Ovary (tissue), 9 donors: Measurements from ENCODE around the gene B4GALNT2. TPM values are rescaled to one million over a fixed set of nuclear protein-coding genes. Genes with fewer than 3 reads are reported as not detected.

Experiments used
- DNase-seq, 5 donors: peaks; one replicate each; pipeline ENCODE4 v3.0.0-alpha.2; 2019 to 2020
- H3K27ac ChIP-seq, 2 donors: fragments of 200-600 bp; one replicate each; pipeline versions ENCODE4 v1.5.1 to v1.8.0; 2019 to 2022
- H3K27me3 ChIP-seq: fragments of 200-600 bp; one replicate; pipeline ENCODE4 v1.8.0; 2022
- H3K36me3 ChIP-seq: fragments of 200-600 bp; sonication (generic); one replicate; pipeline ENCODE4 v1.5.1; 2019
- H3K4me1 ChIP-seq: one replicate; pipeline ENCODE4 v1.8.1; 2013; ENCODE audit warnings: mild to moderate bottlenecking, moderate library complexity; ENCODE audit not compliant: insufficient read depth
- H3K4me3 ChIP-seq: fragments of 200-600 bp; sonication (generic); one replicate; pipeline ENCODE4 v1.5.1; 2017
- H3K9me3 ChIP-seq, 2 donors: fragments of 200-600 bp in 1 of 2; sonication (generic) in 1 of 2; one replicate each; pipeline versions ENCODE4 v1.5.1 to v1.8.1; 2013 to 2019; ENCODE audit warnings: mild to moderate bottlenecking in 1 of 2, moderate library complexity in 1 of 2
- CTCF ChIP-seq, 3 donors: fragments of 450-650 bp in 2 of 3; fragments of 200-600 bp in 1 of 3; IDR thresholded peaks; one replicate each; pipeline versions ENCODE4 v1.5.1 to v1.8.0; 2016 to 2022; ENCODE audit warnings: antibody characterized with exemption in 3 of 3, mild to moderate bottlenecking in 1 of 3
- EP300 ChIP-seq: sonication (generic); formaldehyde crosslinking; IDR thresholded peaks from one replicate; pipeline ENCODE4 v1.6.1; 2017; ENCODE audit warnings: antibody characterized with exemption
- POLR2A ChIP-seq: fragments of 450-650 bp; IDR thresholded peaks from one replicate; pipeline ENCODE4 v1.6.1; 2017; ENCODE audit warnings: antibody characterized with exemption, mild to moderate bottlenecking, moderate library complexity
- WGBS, 3 donors: extraction: QIAGEN DNeasy Blood & Tissue Kit in 1 of 3; methylation state at CpG; one replicate each; pipeline versions ENCODE4 v1.1.5 to v1.1.7; 2013 to 2017; 5-methylcytosine and 5-hydroxymethylcytosine counted together
- intact Hi-C, 4 donors: fragments of 100-400 bp; cut with DNase I; formaldehyde crosslinking; loops; one replicate each; pipeline versions ENCODE4 v1.11.0 to v1.15.1; 2022 to 2023
- polyA plus RNA-seq, 2 donors: library from polyadenylated mRNA; stranded (reverse); fragments of 200-250 nt in 1 of 2; fragments of 350-450 nt in 1 of 2; fragmentation: Illumina TruSeq in 1 of 2; extraction: RNeasy Lipid Tissue Mini Kit (QIAGEN cat#74804) in 1 of 2; gene quantifications; one replicate each; pipeline ENCODE4 v1.2.3, GENCODE V29; 2013 to 2014
- total RNA-seq, 7 donors: library from RNA; depleted of rRNA in 2 of 7; stranded (reverse); fragments of >200 nt in 2 of 7; fragmentation: NEBNext Ultra II Directional in 3 of 7; extraction: Animal tissue kit (Norgen Biotek cat#: 25700) in 3 of 7; gene quantifications; one replicate each; pipeline versions ENCODE4 v1.1.0 to v1.2.4, GENCODE V29; 2016 to 2023
- donor health status: DM: no; HTN: no; CAD: no; lungs with moderate emphysema.
- donor health status: DM: no; HTN: no; CAD: no.
- donor health status: Bipolar disorder and iron deficiency.
- donor health status: DM: yes; HTN: yes; CAD: no.
- donor health status: DM: no; HTN: no; CAD: no.
- donor health status: DM: yes; HTN: yes; CAD: no.

The B4GALNT2 gene
- total and polyA plus RNA-seq, 9 donors, result under 0.01 to 0.03 (median 0.03) TPM; not detected in 5

GRCh38 chr17:49203796-49204195 is 71.2 kb downstream of the B4GALNT2 start:
- TF ChIP-seq EP300 (no peak), CTCF (IDR thresholded peaks at IDR 0.05) (no peak)
- 66 to 82% (median 79%) methylated on average over 2 of the region's 2 CpGs for WGBS, 3 donors
- H3K27me3 ChIP-seq, result no peaks in the 10 kb centered on the region
- no peak for DNase-seq
- no peaks in the 10 kb centered on the region for H3K4me1 ChIP-seq
- no peaks in the 10 kb centered on the region for H3K36me3 ChIP-seq
- intact Hi-C loops, result no loop called here
- no peaks in the 10 kb centered on the region for H3K9me3 ChIP-seq
- no peak overlapping the region for H3K4me3 ChIP-seq
- no peak overlapping the region for H3K27ac ChIP-seq

GRCh38 chr17:49204516-49204915 is 71.9 kb downstream of the B4GALNT2 start:
- no peak for DNase-seq
- H3K36me3 ChIP-seq, result no peaks in the 10 kb centered on the region
- no peaks in the 10 kb centered on the region for H3K9me3 ChIP-seq
- TF ChIP-seq CTCF (IDR thresholded peaks at IDR 0.05) (no peak), EP300 (no peak), POLR2A (no peak)
- 87 to 97% (median 88%) methylated on average over 2 of the region's 2 CpGs for WGBS, 3 donors
- no peak overlapping the region for H3K4me3 ChIP-seq
- no peaks in the 10 kb centered on the region for H3K27me3 ChIP-seq
- intact Hi-C loops, result no loop called here
- H3K4me1 ChIP-seq, result peaks cover under 1% of the 10 kb centered on the region
- no peak overlapping the region for H3K27ac ChIP-seq

- Histone ChIP-seq H3K27ac (no peak overlapping the region), H3K36me3 (no peaks in the 10 kb centered on the region), H3K4me3 (no peak overlapping the region), H3K9me3 (no peaks in the 10 kb centered on the region), H3K4me1 (peaks cover 5% of the 10 kb centered on the region), H3K27me3 (no peaks in the 10 kb centered on the region)
- intact Hi-C loops, result no loop called here
- no peak for DNase-seq
- WGBS, 3 donors, result 86 to 88% (median 87%) methylated on average over 10 of the region's 10 CpGs
- TF ChIP-seq POLR2A (no peak), CTCF (IDR thresholded peaks at IDR 0.05) (no peak), EP300 (no peak)
Measured at GRCh38 chr17:49209061-49209571, 76.5 kb downstream of the B4GALNT2 start.

GRCh38 chr17:49210158-49211029 is 77.8 kb downstream of the B4GALNT2 start, which contains the start of the genes ABI3 and GNGT2:
ABI3 (plus strand) TSS chr17:49210707; CDS start chr17:49210725, 18 bp downstream.
GNGT2 (minus strand) TSS chr17:49210574; CDS start chr17:49207422, 3,152 bp downstream.
- Histone ChIP-seq H3K27ac (peak within 1 kb of the TSS; percentile 19 to 32), H3K27me3 (no peaks in the 10 kb centered on the region), H3K4me3 (peak within 1 kb of the TSS; percentile 28), H3K4me1 (peaks cover 5% of the 10 kb centered on the region), H3K36me3 (no peaks in the 10 kb centered on the region), H3K9me3 (no peaks in the 10 kb centered on the region)
- 18 to 24% (median 19%) methylated on average over 22 of the region's 22 CpGs for WGBS, 3 donors
- TF ChIP-seq CTCF (IDR thresholded peaks at IDR 0.05) (no peak), POLR2A (no peak)
- intact Hi-C loops, result no loop called here
- DNase-seq, result peak in 4 of 5 donors; percentile 39 to 52 (median 46)
